MM.1S (cell line): ENCODE measurements around the gene GUCY1A2.

Source experiments
- DNase-seq: peaks from one replicate; pipeline ENCODE4 v3.0.0-alpha.2; 2015
- H2AFZ ChIP-seq: fragments of 300-600 bp; sonication (generic); 2 replicates; pipeline ENCODE4 v1.6.0; 2016; ENCODE audit warnings: antibody characterized with exemption, low read length
- H3F3A ChIP-seq: fragments of 300-600 bp; sonication (generic); 2 replicates; pipeline ENCODE4 v1.6.1; 2016; ENCODE audit warnings: mild to moderate bottlenecking, antibody characterized with exemption, low read length, moderate library complexity, mixed read lengths; ENCODE audit not compliant: insufficient read depth
- H3K27ac ChIP-seq: fragments of 300-600 bp; sonication (generic); 2 replicates; pipeline ENCODE4 v1.5.1; 2016; ENCODE audit warnings: mild to moderate bottlenecking, low read length
- H3K27me3 ChIP-seq: fragments of 300-600 bp; sonication (generic); replicated peaks from 2 replicates; pipeline ENCODE4 v1.6.0; 2016; ENCODE audit warnings: low read length; ENCODE audit not compliant: insufficient read depth
- H3K36me3 ChIP-seq: fragments of 300-600 bp; sonication (generic); replicated peaks from 2 replicates; pipeline ENCODE4 v1.6.1; 2016; ENCODE audit warnings: mild to moderate bottlenecking, low read length, mixed read lengths; ENCODE audit not compliant: insufficient read depth
- H3K4me1 ChIP-seq: fragments of 300-600 bp; sonication (generic); 2 replicates; pipeline ENCODE4 v1.6.1; 2016; ENCODE audit warnings: low read length, mixed read lengths
- H3K4me2 ChIP-seq: fragments of 300-600 bp; sonication (generic); 2 replicates; pipeline ENCODE4 v1.6.0; 2016; ENCODE audit warnings: low read depth, low read length
- H3K4me3 ChIP-seq: fragments of 300-600 bp; sonication (generic); 2 replicates; pipeline ENCODE4 v1.5.1; 2016; ENCODE audit warnings: low read length, mixed read lengths
- H3K79me2 ChIP-seq: fragments of 300-600 bp; sonication (generic); 2 replicates; pipeline ENCODE4 v1.6.1; 2016; ENCODE audit warnings: mixed run types, low read length, mixed read lengths
- H3K9ac ChIP-seq: fragments of 300-600 bp; sonication (generic); 2 replicates; pipeline ENCODE4 v1.6.1; 2016; ENCODE audit warnings: low read length, mixed read lengths
- H3K9me2 ChIP-seq: fragments of 300-600 bp; sonication (generic); replicated peaks from 2 replicates; pipeline ENCODE4 v1.6.1; 2016; ENCODE audit warnings: mild to moderate bottlenecking, low read length, mixed read lengths; ENCODE audit not compliant: insufficient read depth
- H3K9me3 ChIP-seq: fragments of 300-600 bp; sonication (generic); replicated peaks from 2 replicates; pipeline ENCODE4 v1.6.1; 2016; ENCODE audit warnings: mild to moderate bottlenecking, low read length, mixed read lengths; ENCODE audit not compliant: insufficient read depth
- H4K20me1 ChIP-seq: fragments of 300-600 bp; sonication (generic); 2 replicates; pipeline ENCODE4 v1.6.1; 2016; ENCODE audit warnings: mild to moderate bottlenecking, low read length, moderate library complexity, mixed read lengths; ENCODE audit not compliant: insufficient read depth
- EZH2 ChIP-seq: fragments of 300-600 bp; sonication (generic); optimal IDR thresholded peaks from 2 replicates; pipeline ENCODE3; 2017; ENCODE audit warnings: low read depth, mild to moderate bottlenecking, antibody characterized with exemption, low read length, mixed read lengths
- EZH2phosphoT487 ChIP-seq: fragments of 300-600 bp; sonication (generic); IDR thresholded peaks from 2 replicates; pipeline ENCODE4 v1.6.1; 2018; ENCODE audit warnings: antibody characterized with exemption, low read length
- TF ChIP-seq, protein P1 (sequence below): fragments of 300-600 bp; sonication (generic); IDR thresholded peaks from 2 replicates; pipeline ENCODE4 v1.5.1; 2016; ENCODE audit warnings: antibody characterized with exemption, low read length, mixed read lengths

The GUCY1A2 gene

DNA sequence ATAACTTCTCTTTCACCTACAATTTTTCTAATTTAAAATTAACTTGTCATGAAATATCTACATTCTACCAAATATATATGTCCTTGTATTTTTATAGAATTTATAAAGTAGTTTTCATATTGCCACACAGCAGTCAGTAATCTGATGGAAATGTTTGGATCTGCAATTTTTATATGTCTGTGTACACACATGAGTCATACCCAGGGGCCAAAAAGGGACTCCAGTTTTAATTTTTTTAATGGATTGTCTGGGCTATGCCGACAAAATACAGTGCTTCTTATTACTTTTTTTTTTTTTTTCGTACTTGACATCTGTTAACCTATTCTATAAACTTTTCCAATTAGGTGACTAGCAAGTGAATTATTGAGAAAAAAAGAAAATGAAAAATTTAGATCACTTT, 6.3 kb downstream of the GUCY1A2 start:
- H3K4me3 ChIP-seq: no peak overlapping the region
- no peaks in the 10 kb centered on the region for H3K9me3 ChIP-seq
- TF ChIP-seq EZH2phosphoT487 (no peak), EZH2 (no peak)
- TF ChIP-seq, protein P1, sequence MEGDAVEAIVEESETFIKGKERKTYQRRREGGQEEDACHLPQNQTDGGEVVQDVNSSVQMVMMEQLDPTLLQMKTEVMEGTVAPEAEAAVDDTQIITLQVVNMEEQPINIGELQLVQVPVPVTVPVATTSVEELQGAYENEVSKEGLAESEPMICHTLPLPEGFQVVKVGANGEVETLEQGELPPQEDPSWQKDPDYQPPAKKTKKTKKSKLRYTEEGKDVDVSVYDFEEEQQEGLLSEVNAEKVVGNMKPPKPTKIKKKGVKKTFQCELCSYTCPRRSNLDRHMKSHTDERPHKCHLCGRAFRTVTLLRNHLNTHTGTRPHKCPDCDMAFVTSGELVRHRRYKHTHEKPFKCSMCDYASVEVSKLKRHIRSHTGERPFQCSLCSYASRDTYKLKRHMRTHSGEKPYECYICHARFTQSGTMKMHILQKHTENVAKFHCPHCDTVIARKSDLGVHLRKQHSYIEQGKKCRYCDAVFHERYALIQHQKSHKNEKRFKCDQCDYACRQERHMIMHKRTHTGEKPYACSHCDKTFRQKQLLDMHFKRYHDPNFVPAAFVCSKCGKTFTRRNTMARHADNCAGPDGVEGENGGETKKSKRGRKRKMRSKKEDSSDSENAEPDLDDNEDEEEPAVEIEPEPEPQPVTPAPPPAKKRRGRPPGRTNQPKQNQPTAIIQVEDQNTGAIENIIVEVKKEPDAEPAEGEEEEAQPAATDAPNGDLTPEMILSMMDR: no peak
- H3K79me2 ChIP-seq: no peaks in the 10 kb centered on the region
- no peak for DNase-seq
- no peak overlapping the region for H3K9ac ChIP-seq
- H3K27ac ChIP-seq: no peak overlapping the region
- no peak overlapping the region for H2AFZ ChIP-seq
- no peaks in the 10 kb centered on the region for H3K27me3 ChIP-seq
- H3K4me1 ChIP-seq: 0 out of 2 replicates have a peak, but pooled peaks cover under 1% of the 10 kb centered on the region
- H3K9me2 ChIP-seq: no peaks in the 10 kb centered on the region
- H3F3A ChIP-seq: no peaks in the 10 kb centered on the region
- no peaks in the 10 kb centered on the region for H4K20me1 ChIP-seq
- no peaks in the 10 kb centered on the region for H3K36me3 ChIP-seq
- no peak overlapping the region for H3K4me2 ChIP-seq

DNA sequence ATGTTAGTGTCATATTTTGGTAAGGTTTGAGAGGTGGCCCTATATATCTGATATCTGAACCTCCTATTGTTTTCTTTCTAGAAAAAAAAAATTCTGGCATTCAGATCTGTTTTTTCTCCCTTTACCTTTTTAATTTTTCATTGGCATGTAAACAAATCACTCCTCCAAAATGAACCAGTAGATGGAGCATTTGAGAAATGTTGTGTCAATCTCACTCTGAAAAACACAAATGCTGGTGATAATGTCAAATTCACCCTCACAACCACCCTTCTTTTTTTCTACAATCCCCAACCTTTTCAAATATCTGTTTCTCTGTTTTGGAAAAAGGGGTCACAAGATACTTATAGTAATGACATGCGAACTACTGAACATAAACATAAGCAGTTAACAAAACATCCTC, 9.1 kb downstream of the GUCY1A2 start:
- DNase-seq: no peak
- no peaks in the 10 kb centered on the region for H3F3A ChIP-seq

DNA sequence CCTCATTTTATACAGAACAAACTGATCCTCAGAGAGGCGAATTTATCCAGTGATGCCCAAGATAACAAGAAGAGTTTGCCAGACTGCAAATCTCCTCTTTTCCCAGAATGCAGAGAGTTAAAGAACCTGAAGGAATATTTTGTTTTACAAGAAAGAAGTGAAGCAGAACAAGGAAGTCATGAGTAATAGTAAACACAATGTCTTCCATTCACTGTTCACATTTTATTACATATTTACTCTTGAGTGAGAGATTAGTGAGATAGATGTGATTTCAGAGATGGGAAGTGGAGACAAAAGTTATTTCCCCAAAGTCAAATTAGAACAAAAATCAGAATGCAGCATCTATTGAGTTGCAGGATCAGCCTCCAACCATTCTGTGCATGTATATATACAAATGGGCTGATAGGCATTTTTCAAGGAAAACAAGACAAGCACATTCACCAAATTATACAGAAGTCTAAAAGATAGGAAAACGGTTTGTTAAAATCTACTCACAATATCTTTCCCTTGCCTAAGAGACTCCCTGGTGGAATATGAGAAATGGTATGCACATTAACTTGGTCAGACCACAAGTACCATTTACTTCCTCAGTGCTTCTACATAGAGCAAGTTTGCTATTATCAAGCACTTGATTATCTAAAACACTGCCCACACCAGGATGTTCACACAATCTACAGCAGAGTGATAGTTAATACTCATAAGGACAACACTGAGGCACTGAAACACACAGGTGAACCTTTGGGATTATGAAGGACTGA, 12.0 kb downstream of the GUCY1A2 start:
- Histone ChIP-seq H3K4me3 (no peak overlapping the region), H3K36me3 (no peaks in the 10 kb centered on the region), H3K27ac (no peak overlapping the region), H3K9me2 (no peaks in the 10 kb centered on the region), H3F3A (no peaks in the 10 kb centered on the region), H3K79me2 (no peaks in the 10 kb centered on the region), H2AFZ (no peak overlapping the region), H4K20me1 (no peaks in the 10 kb centered on the region), H3K4me1 (no peaks in the 10 kb centered on the region), H3K4me2 (no peak overlapping the region), H3K9ac (no peak overlapping the region), H3K27me3 (no peaks in the 10 kb centered on the region), H3K9me3 (no peaks in the 10 kb centered on the region)
- TF ChIP-seq EZH2phosphoT487: no peak
- no peak for TF ChIP-seq EZH2
- TF ChIP-seq, protein P1: no peak
- DNase-seq: no peak

More for the DNA sequence above, 9.1 kb downstream of the GUCY1A2 start:
- no peak overlapping the region for H3K9ac ChIP-seq
- no peaks in the 10 kb centered on the region for H4K20me1 ChIP-seq
- H3K27me3 ChIP-seq: no peaks in the 10 kb centered on the region
- no peak overlapping the region for H3K4me2 ChIP-seq
- TF ChIP-seq EZH2phosphoT487: no peak
- TF ChIP-seq EZH2: no peak
- TF ChIP-seq, protein P1: no peak
- H3K4me3 ChIP-seq: no peak overlapping the region
- H3K36me3 ChIP-seq: no peaks in the 10 kb centered on the region
- H3K27ac ChIP-seq: no peak overlapping the region
- H3K9me2 ChIP-seq: no peaks in the 10 kb centered on the region
- H2AFZ ChIP-seq: no peak overlapping the region
- no peaks in the 10 kb centered on the region for H3K4me1 ChIP-seq
- no peaks in the 10 kb centered on the region for H3K79me2 ChIP-seq
- no peaks in the 10 kb centered on the region for H3K9me3 ChIP-seq
